Activated naive CD8-positive, alpha-beta T cell (primary cell): ENCODE data around the gene B3GALT5.

ENCODE experiments used
- H3K27ac Mint-ChIP-seq: one replicate; pipeline ENCODE4 v1.8.0; 2021; ENCODE audit warnings: mixed read lengths
- H3K27me3 Mint-ChIP-seq: one replicate; pipeline ENCODE4 v1.8.0; 2021; ENCODE audit warnings: mixed read lengths
- H3K36me3 Mint-ChIP-seq: one replicate; pipeline ENCODE4 v1.8.0; 2021; ENCODE audit warnings: mixed read lengths
- H3K4me1 Mint-ChIP-seq: one replicate; pipeline ENCODE4 v1.8.0; 2021; ENCODE audit warnings: low read depth, mixed read lengths
- H3K4me3 Mint-ChIP-seq: one replicate; pipeline ENCODE4 v1.8.0; 2021; ENCODE audit warnings: mild to moderate bottlenecking, mixed read lengths
- H3K9me3 Mint-ChIP-seq: one replicate; pipeline ENCODE4 v1.8.0; 2021; ENCODE audit warnings: low read depth, mixed read lengths

B3GALT5 gene

DNA sequence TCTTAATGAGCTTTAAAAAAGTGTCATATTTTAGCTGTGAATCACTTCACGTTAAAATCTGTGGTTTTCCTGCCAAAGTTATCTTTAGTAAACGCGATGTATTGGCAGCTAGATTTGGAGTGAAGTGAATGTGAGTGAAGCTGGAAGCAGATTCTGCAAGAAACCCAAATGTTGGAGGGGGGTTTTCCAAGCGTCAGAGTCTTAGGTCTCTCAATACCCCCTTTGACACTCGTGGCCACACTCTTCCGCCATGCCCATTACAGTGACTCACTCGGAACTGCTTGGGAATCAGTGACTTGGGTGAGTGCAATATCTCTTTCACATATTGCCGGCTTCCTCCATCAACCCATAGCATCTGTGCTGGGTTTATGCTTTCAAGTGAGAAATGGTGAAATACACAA is 17.5 kb downstream of the B3GALT5 start:
- peaks cover 26% of the 10 kb centered on the region for H3K27me3 Mint-ChIP-seq
- peaks cover 2% of the 10 kb centered on the region for H3K36me3 Mint-ChIP-seq
- H3K9me3 Mint-ChIP-seq: peaks cover 7% of the 10 kb centered on the region

DNA sequence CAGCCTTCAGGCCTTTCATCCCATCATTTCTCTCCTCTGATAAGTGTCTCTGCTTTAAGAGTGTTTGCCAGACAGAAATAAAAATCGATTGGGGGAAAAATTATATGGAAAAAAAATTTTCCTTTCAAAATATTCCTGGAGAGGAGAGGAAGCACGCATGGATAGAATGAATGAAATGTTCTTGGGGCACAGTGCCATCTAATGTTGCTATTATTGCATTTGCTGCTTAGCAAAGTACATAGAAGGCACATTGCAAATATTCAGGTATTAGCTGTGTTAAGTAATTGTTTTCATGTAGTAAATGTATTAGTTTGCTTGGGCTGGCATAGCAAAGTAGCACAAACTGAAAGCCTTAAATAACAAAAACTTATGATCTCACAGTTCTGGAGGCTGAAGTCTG is 18.1 kb downstream of the B3GALT5 start:
- Mint-ChIP-seq H3K36me3 (peaks cover under 1% of the 10 kb centered on the region), H3K4me3 (no peak overlapping the region), H3K4me1 (no peaks in the 10 kb centered on the region), H3K27ac (no peak overlapping the region), H3K9me3 (peaks cover 6% of the 10 kb centered on the region), H3K27me3 (peaks cover 25% of the 10 kb centered on the region)

More for the DNA sequence above, 17.5 kb downstream of the B3GALT5 start:
- H3K4me1 Mint-ChIP-seq: no peaks in the 10 kb centered on the region
- H3K27ac Mint-ChIP-seq: no peak overlapping the region
- no peak overlapping the region for H3K4me3 Mint-ChIP-seq

DNA sequence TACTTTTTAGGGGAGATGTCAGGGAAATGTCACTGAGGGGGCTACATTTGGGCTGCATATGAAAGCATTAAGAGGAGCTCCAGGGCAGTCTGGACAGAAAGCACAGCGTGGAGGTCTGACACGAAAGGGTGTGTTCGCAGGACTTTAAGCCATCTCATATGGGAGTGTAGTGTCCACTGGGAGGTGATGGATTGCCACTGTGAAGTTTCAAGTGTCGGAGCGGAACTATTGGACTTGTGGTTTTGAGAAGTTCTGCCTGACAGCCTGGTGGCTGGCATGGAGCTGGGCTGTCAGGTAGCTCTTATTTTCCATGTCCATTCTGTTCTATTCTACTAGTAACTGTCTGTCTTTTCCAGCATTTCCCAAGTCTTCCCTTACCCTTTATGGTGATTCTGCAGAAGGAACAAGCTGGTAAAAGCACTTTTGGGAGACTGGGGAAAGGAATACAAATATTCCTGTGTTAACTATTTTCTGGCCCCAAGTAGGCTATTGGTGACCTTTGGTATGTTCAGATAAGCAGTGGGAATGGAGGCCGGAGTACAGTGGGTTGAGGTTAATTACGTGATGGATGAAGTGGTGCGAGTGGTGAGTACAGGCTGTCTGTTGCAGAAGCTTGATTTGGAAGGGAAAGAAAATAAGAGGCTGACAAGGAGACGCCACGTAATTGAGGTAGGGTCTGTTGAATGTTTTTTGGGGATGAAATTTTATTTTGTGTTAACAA is 19.3 kb downstream of the B3GALT5 start:
- peaks cover 18% of the 10 kb centered on the region for H3K27me3 Mint-ChIP-seq
- no peaks in the 10 kb centered on the region for H3K4me1 Mint-ChIP-seq
- no peaks in the 10 kb centered on the region for H3K9me3 Mint-ChIP-seq
- no peak overlapping the region for H3K4me3 Mint-ChIP-seq
- H3K27ac Mint-ChIP-seq: no peak overlapping the region
- H3K36me3 Mint-ChIP-seq: no peaks in the 10 kb centered on the region

DNA sequence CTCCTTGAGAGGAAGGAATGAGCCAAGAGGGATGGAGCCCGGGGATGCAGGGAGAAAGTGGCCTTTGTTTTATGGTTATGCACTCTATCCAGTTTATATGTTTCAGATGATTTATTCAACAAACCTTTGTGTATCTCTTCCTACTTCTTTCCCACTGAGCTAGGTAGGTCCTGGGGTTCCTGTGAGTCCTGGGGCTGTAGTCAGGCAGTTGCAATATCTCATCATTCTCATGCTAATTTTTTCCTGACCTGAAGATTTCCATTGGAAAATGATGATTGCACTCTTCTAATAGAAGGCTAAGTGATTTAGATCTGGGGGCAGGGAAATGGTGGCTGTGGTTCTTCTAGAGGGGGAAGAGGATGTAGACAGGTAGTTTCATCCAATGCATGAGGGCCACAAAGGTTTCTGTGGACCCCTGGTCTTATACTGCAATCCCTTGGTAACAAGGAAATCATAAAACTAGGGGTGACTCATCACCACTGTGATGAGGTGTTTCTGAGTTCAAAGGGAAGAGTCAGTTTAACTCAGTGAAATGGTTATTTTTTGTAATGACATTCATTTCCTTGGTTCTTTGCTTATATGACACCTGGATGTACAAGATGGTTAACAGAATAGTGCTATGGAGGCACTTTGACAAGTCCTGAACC is 20.2 kb downstream of the B3GALT5 start:
- Mint-ChIP-seq H3K9me3 (no peaks in the 10 kb centered on the region), H3K27me3 (peaks cover 21% of the 10 kb centered on the region), H3K27ac (no peak overlapping the region), H3K36me3 (no peaks in the 10 kb centered on the region), H3K4me3 (no peak overlapping the region), H3K4me1 (no peaks in the 10 kb centered on the region)

DNA sequence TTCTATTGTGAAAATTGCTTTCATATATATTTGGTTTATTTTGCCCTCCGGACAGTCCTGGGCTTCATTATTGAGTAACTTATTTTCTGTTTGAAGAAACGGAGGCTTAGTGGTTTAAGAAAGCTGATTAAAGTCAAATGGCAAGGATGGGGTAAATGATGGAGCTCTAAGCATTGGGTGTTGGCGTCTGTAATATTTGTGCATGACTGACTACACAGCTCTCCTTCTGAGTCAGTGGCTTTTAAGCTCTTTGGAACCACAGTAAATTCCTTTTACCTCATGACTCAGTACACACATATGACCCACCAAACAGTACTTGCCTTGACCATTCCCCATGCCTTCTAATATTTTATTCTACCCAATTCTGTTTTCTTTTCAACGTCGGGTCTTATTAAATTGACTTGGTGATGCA is 21.0 kb downstream of the B3GALT5 start:
- no peaks in the 10 kb centered on the region for H3K9me3 Mint-ChIP-seq
- H3K27me3 Mint-ChIP-seq: peaks cover 20% of the 10 kb centered on the region
- H3K4me3 Mint-ChIP-seq: no peak overlapping the region
- H3K36me3 Mint-ChIP-seq: no peaks in the 10 kb centered on the region
- no peak overlapping the region for H3K27ac Mint-ChIP-seq
- no peaks in the 10 kb centered on the region for H3K4me1 Mint-ChIP-seq

DNA sequence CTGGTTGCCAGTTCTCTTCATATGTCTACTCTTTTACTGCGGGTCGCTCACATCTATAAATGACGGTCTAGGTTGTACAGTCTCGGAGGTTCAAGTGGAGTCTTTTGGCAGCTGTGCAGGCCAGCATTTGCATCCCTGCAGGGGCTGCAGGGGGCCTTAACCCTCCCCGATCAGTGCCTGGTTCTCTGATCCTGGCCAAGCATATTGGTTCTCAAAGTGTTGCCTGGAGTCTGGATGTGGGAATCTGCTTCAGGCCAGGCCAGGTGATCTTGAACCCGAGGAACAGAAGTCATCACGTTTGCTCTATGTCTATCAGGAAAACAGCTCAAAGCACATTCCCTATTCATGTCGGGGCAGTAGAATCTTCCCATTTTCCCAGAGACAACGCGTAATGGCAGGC is 21.8 kb downstream of the B3GALT5 start:
- no peaks in the 10 kb centered on the region for H3K9me3 Mint-ChIP-seq
- H3K27me3 Mint-ChIP-seq: peaks cover 21% of the 10 kb centered on the region
- H3K36me3 Mint-ChIP-seq: no peaks in the 10 kb centered on the region

DNA sequence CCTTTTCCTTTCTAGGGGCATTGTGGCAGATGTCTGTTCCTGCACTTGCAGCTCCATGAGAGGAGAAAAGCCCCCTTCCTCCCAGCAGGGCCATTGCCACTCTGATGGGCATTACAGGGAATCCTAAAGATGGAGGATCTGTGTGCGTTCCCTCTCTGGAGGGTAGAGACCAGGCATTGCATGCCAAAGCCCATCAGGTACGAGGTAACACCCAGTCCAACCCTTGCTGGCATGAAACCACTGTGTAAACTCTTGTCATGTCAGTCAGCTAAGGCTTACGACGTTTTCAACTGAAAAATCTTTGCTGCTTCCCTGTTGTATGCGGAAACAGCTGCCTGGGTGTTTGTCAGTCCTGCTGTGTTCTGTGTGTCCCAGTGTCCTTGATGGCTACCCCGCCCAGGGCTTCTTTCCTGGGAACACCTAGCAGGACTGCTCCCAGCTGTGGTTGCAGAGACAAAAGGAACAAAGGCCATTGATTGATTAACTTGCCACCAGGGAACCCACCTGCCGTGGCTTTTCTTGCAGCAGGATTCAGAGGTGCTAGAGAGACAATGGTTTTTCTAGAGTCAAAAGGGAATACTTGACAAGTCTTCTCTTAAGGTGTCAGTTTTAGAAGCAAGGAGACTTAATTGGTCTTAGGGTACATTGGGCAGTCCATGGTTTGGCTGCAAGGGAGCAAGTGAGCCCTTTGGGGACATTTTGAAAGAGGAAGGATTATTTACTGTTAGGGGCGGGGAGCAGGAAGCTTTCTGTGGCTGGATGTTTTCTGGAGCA is 24.6 kb downstream of the B3GALT5 start:
- Mint-ChIP-seq H3K27ac (no peak overlapping the region), H3K27me3 (peaks cover 17% of the 10 kb centered on the region), H3K4me3 (no peak overlapping the region), H3K4me1 (no peaks in the 10 kb centered on the region), H3K36me3 (no peaks in the 10 kb centered on the region), H3K9me3 (no peaks in the 10 kb centered on the region)

More for the DNA sequence above, 21.8 kb downstream of the B3GALT5 start:
- H3K4me1 Mint-ChIP-seq: no peaks in the 10 kb centered on the region
- H3K27ac Mint-ChIP-seq: no peak overlapping the region
- no peak overlapping the region for H3K4me3 Mint-ChIP-seq

DNA sequence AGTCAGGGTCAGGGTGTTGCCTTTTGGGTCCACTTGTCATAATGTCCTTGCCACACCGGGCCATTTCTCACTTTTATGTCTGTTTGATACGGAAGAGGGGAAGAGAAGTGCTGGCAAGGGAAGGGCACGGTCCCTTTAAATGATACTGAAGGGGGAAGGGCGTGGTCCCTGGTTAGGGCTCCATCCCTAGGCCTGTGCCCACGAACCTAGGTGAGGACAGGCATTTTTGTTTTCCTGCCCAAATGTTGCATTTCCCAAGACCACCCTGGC is 25.2 kb downstream of the B3GALT5 start:
- H3K4me1 Mint-ChIP-seq: no peaks in the 10 kb centered on the region
- no peak overlapping the region for H3K27ac Mint-ChIP-seq
- peaks cover 16% of the 10 kb centered on the region for H3K27me3 Mint-ChIP-seq
- no peaks in the 10 kb centered on the region for H3K9me3 Mint-ChIP-seq
- H3K36me3 Mint-ChIP-seq: no peaks in the 10 kb centered on the region
- no peak overlapping the region for H3K4me3 Mint-ChIP-seq

DNA sequence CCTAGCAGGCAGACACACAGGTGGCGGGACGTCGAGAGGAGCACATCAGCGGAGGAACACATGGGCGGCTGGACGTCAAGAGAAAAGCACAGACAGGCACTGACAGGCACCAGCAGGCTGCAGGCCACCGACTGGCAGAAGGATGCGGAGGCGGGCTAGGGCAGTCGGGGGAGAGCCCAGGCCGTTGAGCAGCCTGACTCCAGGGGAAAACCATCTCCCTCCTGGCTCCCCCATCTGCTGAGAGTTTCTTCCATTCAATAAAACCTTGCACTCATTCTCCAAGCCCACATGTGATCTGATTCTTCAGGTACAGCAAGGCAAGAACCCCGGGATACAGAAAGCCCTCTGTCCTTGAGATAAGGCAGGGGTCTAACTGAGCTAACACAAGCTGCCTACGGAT is 25.5 kb downstream of the B3GALT5 start:
- Mint-ChIP-seq H3K4me1 (no peaks in the 10 kb centered on the region), H3K9me3 (no peaks in the 10 kb centered on the region), H3K27me3 (peaks cover 15% of the 10 kb centered on the region)

DNA sequence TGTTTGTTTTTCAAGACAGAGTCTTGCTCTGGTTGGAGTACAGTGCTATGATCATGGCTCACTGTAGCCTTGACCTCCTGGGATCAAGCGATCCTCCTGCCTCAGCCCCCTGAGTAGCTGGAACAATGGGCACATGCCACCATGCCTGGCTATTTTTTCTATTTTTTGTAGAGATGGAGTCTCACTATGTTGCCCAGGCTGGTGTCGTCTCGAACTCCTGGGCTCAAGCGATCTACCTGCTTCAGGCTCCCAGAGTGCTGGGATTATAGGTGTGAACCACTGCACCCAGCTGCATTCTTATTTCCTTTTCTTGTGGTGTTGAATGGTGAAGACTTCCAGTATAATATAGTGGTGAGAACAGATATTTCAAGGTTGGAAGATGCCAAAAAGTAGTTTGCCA is 28.0 kb downstream of the B3GALT5 start:
- H3K4me3 Mint-ChIP-seq: no peak overlapping the region
- H3K4me1 Mint-ChIP-seq: no peaks in the 10 kb centered on the region
- H3K27me3 Mint-ChIP-seq: peaks cover 12% of the 10 kb centered on the region
- no peaks in the 10 kb centered on the region for H3K36me3 Mint-ChIP-seq
- no peak overlapping the region for H3K27ac Mint-ChIP-seq
- no peaks in the 10 kb centered on the region for H3K9me3 Mint-ChIP-seq

More for the DNA sequence above, 25.5 kb downstream of the B3GALT5 start:
- Mint-ChIP-seq H3K36me3 (no peaks in the 10 kb centered on the region), H3K27ac (no peak overlapping the region), H3K4me3 (no peak overlapping the region)

DNA sequence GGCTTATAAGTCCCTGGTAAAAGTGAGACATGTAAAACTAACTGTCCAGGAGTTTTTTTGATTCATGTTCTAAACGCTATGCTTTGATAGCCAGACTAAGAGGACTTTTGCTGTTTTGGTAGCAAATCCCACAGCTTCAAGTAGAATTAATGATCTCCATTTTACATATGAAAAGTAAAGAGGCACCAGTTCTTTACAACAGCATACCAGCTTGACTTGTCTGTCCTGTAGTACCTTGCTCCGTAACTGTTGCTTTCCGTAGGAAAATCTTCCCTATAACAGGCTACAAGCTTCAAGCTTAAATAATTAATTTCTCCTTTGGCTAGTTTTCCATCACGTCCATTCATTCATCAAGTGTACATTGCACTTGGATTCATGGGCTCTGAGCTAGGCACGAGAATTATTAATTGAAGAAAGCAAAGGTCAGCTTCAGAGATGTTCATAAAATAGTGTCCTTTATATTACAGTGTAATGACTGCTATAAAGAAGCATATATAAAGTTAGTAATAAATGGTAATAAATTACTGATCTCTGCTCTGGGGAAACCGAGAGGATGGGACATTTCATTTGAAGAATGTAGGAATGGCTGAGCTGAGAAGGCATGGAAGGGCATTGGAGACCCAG is 29.2 kb downstream of the B3GALT5 start:
- Mint-ChIP-seq H3K27me3 (peaks cover 12% of the 10 kb centered on the region), H3K4me3 (no peak overlapping the region), H3K27ac (no peak overlapping the region), H3K4me1 (no peaks in the 10 kb centered on the region), H3K9me3 (no peaks in the 10 kb centered on the region), H3K36me3 (no peaks in the 10 kb centered on the region)

DNA sequence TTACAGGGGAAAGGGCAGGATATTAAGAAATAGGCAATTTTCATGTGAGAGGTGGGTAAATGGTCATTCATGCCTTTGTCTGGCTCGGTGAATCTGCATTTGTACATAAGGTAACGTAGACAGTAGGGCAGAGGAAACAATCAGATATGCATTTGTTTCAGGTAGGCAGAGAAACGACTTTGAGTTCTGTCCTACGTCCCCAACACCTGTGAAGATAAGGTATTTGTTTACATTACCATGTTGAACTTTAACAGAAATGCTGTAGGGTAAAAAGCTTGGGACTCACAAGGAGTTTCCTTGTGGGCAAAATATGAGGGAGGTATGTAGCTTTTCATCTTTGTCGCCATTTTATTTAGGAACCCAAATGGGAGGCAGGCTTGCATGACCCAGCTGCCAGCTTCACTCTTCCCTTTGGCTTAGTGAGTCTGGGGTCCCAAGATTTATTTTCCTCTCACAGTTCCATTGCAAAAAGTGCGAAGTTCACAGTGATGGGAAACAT is 31.4 kb downstream of the B3GALT5 start:
- H3K36me3 Mint-ChIP-seq: no peaks in the 10 kb centered on the region
- H3K9me3 Mint-ChIP-seq: no peaks in the 10 kb centered on the region
- no peak overlapping the region for H3K4me3 Mint-ChIP-seq
- no peak overlapping the region for H3K27ac Mint-ChIP-seq
- peaks cover 6% of the 10 kb centered on the region for H3K27me3 Mint-ChIP-seq
- no peaks in the 10 kb centered on the region for H3K4me1 Mint-ChIP-seq

DNA sequence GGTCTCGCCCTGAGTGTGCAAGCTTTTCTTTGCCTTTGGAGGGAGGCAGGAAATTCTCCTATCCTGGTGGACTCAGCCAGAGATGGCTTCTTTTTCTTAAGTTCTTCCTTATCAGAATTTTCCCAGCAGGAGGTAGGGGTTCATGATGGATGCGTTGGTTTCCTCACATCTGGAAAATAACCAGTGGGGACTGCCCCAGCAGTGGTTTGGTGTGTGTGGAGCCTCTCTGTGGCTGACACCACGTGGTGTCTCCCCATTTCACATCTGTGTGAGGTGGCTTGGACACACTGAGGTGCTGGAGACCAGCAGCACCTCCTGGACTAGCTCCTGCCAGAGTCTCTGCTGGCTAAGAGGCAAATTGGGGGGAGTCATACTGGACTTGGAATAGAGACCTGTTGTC is 32.6 kb downstream of the B3GALT5 start:
- no peaks in the 10 kb centered on the region for H3K9me3 Mint-ChIP-seq
- H3K4me1 Mint-ChIP-seq: no peaks in the 10 kb centered on the region
- no peaks in the 10 kb centered on the region for H3K36me3 Mint-ChIP-seq
- H3K27me3 Mint-ChIP-seq: peaks cover 7% of the 10 kb centered on the region
- no peak overlapping the region for H3K27ac Mint-ChIP-seq
- no peak overlapping the region for H3K4me3 Mint-ChIP-seq

DNA sequence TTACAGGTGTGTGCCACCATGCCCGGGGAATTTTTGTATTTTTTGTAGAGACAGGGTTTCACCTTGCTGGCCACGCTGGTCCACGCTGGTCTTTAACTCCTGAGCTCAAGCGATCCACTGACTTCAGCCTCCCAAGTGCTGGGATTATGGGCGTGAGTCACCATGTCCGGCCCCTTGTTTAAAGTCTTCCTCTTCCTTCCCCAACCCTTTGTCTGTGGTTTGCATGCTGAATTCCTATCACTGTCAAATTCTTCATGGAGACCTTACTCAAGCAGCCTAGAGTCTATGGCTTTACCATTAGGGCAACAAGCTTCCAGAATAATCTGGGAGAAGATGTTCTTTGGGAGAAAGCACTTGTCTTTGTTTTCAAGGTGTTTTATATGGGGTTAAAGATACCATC is 34.7 kb downstream of the B3GALT5 start:
- no peaks in the 10 kb centered on the region for H3K36me3 Mint-ChIP-seq
- H3K27ac Mint-ChIP-seq: no peak overlapping the region
- H3K4me3 Mint-ChIP-seq: no peak overlapping the region
- no peaks in the 10 kb centered on the region for H3K9me3 Mint-ChIP-seq
- H3K27me3 Mint-ChIP-seq: peaks cover 5% of the 10 kb centered on the region
- H3K4me1 Mint-ChIP-seq: no peaks in the 10 kb centered on the region

DNA sequence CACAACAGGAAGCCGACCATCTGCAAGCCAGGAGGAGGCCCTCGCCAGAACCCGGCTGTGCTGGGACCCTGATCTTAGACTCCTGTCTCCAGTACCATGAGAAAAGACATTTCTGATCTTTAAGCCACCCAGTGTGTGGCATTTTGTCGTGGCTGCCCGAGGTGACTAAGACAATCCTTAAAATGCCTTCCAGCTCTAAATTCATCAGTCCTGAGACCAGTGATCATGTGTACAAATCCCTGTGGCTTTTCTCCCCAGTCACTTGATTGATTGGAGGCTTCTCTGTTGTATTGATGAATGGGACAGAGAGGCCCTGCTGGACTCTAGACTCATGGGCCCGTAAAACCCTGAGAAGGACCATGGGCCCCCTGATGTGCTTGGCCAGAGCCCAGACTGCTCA is 36.1 kb downstream of the B3GALT5 start:
- Mint-ChIP-seq H3K4me3 (no peak overlapping the region), H3K27me3 (peaks cover 5% of the 10 kb centered on the region), H3K9me3 (peaks cover 6% of the 10 kb centered on the region), H3K27ac (no peak overlapping the region), H3K4me1 (no peaks in the 10 kb centered on the region), H3K36me3 (no peaks in the 10 kb centered on the region)
